Activated T-cell treated with anti-CD3 and anti-CD28 coated beads for 48 hours (primary cell): ENCODE measurements around the gene PIGBOS1.
"Not testable (repeated sequence)": the region's sequence is repeated elsewhere in the genome, so short reads cannot be mapped to it uniquely, and the experiment has no call there.

Experiments
- DNase-seq: peaks from one replicate; pipeline ENCODE4 v3.0.0-alpha.2; 2020; ENCODE audit warnings: low read depth

PIGBOS1 gene

DNA sequence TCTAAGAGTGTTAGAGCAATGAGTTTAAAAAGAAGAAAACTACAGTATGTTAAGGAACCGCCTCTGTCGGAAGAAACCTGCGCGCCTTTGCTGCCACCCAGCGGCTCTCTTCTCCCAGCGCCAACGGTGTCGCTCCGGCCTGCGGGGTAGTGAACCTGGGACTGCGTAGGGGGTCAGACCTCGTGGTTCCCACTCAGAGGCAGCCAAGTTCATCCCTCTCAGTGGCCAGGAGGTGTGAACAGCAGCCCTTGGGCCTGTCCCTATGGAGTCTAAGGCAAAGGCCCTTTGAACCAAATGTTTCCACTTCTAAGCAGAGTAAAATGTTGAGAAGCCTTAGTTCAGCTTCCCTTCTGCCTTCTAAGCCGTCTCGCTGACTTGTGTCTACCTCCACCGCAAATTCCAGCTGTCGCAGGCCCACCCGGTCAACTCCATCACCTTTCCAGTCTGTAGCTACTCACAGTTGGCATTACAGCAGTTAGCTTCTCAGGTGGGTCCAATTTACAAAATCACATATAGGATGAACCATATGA lies 28.3 kb downstream of the PIGBOS1 start:
- DNase-seq = peak; percentile 84

DNA sequence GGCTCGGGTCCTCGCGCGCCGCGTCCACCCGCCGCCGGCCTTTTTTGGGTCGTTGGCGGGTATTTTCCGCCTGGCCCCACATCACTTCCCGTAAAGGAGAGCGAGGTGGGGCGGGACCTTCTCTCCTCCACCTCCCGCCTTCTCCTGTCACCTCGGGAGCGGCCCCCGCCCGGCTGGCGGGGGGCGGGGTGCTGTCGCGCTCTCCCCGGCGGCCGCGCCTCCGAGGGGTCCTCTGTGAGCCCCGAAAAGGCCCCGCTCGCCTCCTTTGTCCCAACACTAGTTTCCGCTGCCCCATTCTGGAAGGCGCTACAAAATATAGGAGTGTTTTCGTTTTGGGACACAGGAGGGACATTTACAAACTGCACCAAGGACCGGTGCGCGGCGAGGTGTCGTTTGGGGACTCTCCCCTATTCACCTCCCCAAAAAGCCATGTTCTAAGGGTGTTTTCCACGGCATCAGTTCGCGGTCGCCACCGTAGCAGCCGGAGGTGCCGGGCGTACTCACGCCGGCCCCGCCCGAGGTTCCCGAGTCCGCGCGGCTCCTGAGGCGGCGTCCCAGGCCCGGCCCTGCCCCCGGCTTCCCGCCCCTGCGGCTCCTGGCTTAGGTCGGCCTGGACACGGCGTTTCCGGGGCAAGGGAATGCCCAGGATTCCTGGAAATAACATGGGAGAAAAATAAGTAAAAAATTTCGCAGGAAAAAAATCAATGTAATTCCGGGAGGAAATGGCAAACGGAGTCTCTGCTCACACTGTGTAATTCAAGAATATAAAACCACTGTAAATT lies 29.0 kb downstream of the PIGBOS1 start, which contains the start of gene RAB27A:
RAB27A (minus strand) TSS at position 68 of the 782 bp plus-strand sequence. CDS start 54,879 bp downstream, outside the sequence.
- DNase-seq = peak; percentile 81

DNA sequence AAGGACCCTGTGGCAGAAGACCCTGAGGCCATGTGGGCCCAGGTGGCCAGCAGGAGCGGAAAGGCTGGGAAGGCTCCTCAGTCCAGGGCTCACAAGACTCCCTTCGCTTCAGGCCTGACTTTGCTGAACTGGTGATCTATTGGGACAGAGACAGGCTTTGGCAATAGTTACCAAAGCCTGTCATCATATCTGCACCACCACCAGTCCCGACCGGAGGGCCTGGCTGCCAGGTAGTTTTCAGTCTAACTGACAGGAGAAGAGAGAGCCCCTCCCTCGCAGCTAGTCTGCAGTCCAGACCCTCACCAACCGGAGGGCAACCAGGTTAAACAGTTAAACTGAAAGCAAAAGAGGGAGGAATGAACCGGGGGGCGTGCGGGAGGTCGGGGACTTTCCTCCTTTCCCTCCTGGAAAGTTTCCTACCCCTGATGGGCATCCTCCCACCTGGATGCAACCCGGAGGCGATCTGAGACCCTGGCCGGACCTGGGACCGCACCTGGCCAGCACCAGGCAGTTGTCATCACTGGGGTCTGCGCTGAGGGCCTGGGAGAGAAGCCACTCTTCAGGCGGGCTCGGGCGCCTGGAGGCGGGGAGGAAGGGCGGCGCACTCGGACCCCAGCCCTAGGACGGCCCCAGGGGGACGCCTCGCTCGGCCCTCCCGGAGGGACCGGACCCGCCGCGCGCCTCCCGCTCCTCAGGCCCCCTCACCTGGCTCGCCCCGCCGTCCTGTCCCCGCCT lies 29.7 kb downstream of the PIGBOS1 start:
- DNase-seq = peak; percentile 23

- no peak for DNase-seq
Observed at GRCh38 chr15:55288006-55288717, 30.8 kb downstream of the PIGBOS1 start.

- DNase-seq = not testable (repeated sequence)
Observed at GRCh38 chr15:55286442-55287189, 32.3 kb downstream of the PIGBOS1 start.

GRCh38 chr15:55284426-55284825 lies 34.5 kb downstream of the PIGBOS1 start:
- no peak for DNase-seq

- DNase-seq = no peak
Observed at GRCh38 chr15:55283379-55284147, 35.4 kb downstream of the PIGBOS1 start.

DNA sequence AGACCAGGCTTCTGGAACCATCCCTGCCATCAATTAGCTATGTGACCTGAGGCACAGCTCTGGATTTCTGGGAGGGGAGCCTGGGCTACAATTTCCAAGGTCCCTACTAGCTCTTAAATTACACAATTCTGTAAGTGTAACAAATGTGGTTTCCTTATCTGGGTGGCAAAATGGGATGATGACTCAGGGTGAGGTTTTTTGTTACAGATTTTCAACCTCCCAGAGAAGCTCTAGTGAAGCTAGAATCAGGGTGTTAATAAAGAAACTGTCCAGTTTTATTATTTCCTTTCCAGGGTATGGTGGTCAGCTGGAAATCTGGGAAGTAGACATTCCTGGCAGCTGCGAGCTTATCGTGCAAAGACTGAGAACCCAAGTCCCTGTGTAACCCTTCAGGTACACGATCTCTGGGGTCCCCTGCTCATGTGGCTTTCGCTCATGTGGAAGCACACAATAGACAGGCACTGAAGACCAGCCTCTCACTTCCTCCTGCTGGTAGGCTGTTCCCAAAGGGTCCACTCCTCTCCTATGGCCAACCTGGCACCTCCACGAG lies 36.6 kb downstream of the PIGBOS1 start:
- no peak for DNase-seq

GRCh38 chr15:55281517-55282228 lies 37.2 kb downstream of the PIGBOS1 start:
- no peak for DNase-seq

DNA sequence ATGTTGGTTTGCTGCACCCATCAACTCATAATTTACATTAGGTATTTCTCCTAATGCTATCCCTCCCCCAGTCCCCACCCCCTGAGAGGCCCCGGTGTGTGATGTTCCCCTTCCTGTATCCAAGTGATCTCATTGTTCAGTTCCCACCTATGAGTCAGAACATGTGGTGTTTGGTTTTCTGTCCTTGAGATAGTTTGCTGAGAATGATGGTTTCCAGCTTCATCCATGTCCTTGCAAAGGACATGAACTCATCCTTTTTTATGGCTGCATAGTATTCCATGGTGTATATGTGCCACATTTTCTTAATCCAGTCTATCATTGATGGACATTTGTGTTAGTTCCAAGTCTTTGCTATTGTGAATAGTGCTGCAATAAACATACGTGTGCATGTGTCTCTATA lies 38.3 kb downstream of the PIGBOS1 start:
- DNase-seq = not testable (repeated sequence)

DNA sequence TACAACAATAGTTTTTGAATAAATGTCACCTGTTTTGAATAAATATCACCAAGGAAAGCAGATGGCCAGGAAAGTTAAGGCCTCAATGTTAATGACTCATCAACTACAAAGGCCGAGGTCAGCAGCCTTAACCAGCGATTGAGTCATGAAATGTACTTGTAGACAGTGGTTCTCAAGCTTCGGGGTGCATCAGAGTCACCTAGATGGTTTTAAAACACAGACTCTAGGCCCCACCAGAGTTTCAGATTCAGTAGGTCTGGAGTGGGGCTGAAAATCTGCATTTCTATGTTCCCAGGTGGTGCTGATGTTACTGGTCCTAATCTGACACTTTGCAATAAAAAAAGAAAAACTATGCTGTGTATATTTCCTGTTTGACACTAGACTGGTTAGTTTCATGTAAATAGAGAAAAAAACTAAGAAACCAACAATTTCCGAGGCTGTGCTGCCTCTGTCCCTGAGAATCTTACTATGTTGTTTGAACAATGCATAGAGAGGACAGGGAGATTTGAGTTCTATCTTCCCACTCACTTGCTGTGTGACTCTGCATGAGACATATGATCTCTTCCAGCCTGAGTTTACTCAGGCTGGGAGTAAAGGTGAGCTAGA lies 39.1 kb downstream of the PIGBOS1 start:
- peak; percentile 35 for DNase-seq

DNA sequence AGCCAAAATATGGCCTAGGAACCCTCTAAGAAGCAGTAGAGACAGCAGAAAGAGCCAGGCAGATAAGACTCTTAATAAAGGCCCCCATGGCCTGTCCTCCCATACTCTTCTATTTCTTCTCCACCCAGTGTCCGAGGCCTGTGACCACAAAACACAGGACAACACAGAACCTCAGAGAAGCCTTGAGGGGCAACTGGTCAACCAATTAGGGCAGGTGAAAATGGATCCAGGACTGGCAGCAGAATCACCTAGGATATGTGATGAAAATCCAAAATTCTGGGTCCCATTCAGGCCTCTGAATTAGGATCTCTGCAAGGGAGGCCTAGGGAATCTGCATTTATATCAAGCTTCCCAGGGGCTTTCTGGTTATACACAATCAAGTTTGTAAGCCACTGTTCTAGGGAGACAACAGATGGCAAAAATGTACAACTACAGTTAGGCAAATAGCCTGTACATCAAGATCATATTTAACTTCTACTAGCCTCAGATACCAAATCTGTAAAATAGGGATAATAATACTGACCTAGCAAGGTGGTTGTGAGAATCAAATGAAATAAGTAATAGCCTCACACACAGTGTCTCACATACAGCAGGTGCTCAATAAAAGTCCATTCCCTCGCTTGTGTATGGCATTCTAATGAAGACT lies 39.7 kb downstream of the PIGBOS1 start:
- DNase-seq = no peak

DNA sequence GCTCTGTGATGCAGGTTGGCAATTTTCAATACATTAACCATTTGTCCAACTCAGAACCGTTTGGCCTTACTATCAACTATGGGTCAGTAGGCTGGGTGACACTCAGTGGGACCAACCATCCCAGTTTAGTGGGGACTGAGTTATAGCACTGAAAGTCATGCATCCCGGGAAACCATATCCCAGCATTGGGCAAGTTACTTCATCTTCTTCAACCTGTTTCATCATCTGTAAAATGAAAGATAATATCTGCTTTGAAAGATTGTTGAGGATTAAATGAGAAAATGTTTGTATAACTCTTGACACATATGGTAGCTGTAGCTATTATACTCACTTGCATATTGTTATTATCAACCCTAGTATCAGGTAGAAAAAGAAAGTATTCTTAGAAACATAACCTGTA lies 41.2 kb downstream of the PIGBOS1 start:
- no peak for DNase-seq

DNA sequence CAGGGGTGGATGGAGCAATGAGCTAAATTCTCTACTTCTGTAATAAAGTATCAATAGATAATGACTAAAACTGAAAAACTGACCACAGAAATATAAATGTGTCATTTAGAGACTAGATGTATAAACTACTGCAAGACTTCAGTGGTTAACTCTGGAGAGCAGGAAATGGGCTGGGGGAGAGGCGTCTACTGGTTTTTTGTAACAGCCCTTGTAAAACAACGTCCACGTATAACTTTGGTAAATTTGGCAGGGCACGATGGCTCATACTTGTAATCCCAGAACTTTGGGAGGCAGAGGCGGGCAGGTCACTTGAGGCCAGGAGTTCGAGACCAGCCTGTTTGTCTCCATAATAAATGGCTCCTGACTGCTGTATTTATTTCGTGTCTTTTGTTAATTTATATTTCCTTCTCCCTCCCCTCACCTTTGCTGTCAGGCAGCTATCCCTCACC lies 41.8 kb downstream of the PIGBOS1 start:
- DNase-seq = peak; percentile 43

- DNase-seq = no peak
Observed at GRCh38 chr15:55276324-55276723, 42.6 kb downstream of the PIGBOS1 start.

GRCh38 chr15:55270291-55270690 lies 48.6 kb downstream of the PIGBOS1 start:
- no peak for DNase-seq

GRCh38 chr15:55268176-55268695 lies 50.7 kb downstream of the PIGBOS1 start:
- no peak for DNase-seq

GRCh38 chr15:55267401-55268175 lies 51.3 kb downstream of the PIGBOS1 start:
- peak; percentile 58 for DNase-seq
